ENCODE measurements around the gene NAB2. TPM values are rescaled to one million over a fixed set of nuclear protein-coding genes. Genes with fewer than 3 reads are reported as not detected.

Gene NAB2
- total and polyA plus RNA-seq, 9 of the 15 experiments (the other 6 are each of a cell fraction or from before 2014, with no cell fraction given) = 0.45 to 40.9 (median 20.4) TPM

GRCh38 chr12:57088354-57089270 is at the start of gene NAB2 (continued):
- TF ChIP-seq TEAD1 (CRISPR knock-in tag; IDR thresholded peaks at IDR 0.05) (peak; percentile 71 to 88), TFAP4 (CRISPR knock-in tag; IDR thresholded peaks at IDR 0.05; ENCODE audit: borderline replicate concordance) (peak; percentile 72), SMARCA5 (IDR thresholded peaks at IDR 0.05) (peak; percentile 43; the same call in 1 of the 2 replicates), SIX5 (IDR thresholded peaks at IDR 0.05; ENCODE audit: borderline replicate concordance in 1 of 2, insufficient read depth in 1 of 2, low read depth in 1 of 2, low read length in 2 of 2) (no peak), CHD1 (IDR thresholded peaks at IDR 0.05; ENCODE audit: low read length) (peak; percentile 57), SAFB (IDR thresholded peaks at IDR 0.05; ENCODE audit: borderline replicate concordance, low read depth, low read length) (peak; percentile 61; the same call in 1 of the 2 replicates), E2F3 (CRISPR knock-in tag; IDR thresholded peaks at IDR 0.05) (peak; percentile 67), MXI1 (IDR thresholded peaks at IDR 0.05; ENCODE audit: low read depth, low read length) (no peak), RB1 (IDR thresholded peaks at IDR 0.05; ENCODE audit: low read depth) (peak; percentile 77; the same call in 1 of the 2 replicates), ATF2 (CRISPR knock-in tag; IDR thresholded peaks at IDR 0.05) (no peak), POLR2A (conservative IDR thresholded peaks at IDR 0.05) (peak; percentile 78), SMAD4 (CRISPR knock-in tag; conservative IDR thresholded peaks at IDR 0.05) (peak; percentile 93), EP400 (IDR thresholded peaks at IDR 0.05) (peak; percentile 69; the same call in 1 of the 2 replicates), MTA2 (IDR thresholded peaks at IDR 0.05; ENCODE audit: low read depth) (0 out of 2 replicates have a peak, but pooled peaks have one; percentile 16), GATA2 (CRISPR knock-in tag; IDR thresholded peaks at IDR 0.05) (no peak), GABPB2 (CRISPR knock-in tag; conservative IDR thresholded peaks at IDR 0.05) (0 out of 2 replicates have a peak, but pooled peaks have one; percentile 49), NCOR1 (IDR thresholded peaks at IDR 0.05) (peak; percentile 43; the same call in 1 of the 2 replicates), TEAD4 (IDR thresholded peaks at IDR 0.05; ENCODE audit: low read length) (peak; percentile 78), TEAD4 (CRISPR knock-in tag; IDR thresholded peaks at IDR 0.05; ENCODE audit: borderline replicate concordance) (no peak), TAF1 (IDR thresholded peaks at IDR 0.05; ENCODE audit: control insufficient read depth, extremely low read depth, insufficient read depth, low read length, severe bottlenecking) (peak; percentile 82), ZNF311 (CRISPR knock-in tag; IDR thresholded peaks at IDR 0.05) (peak; percentile 59; the same call in 1 of the 2 replicates), MYNN (IDR thresholded peaks at IDR 0.05) (peak; percentile 56; the same call in 1 of the 2 replicates), MYNN (CRISPR knock-in tag; IDR thresholded peaks at IDR 0.05) (no peak), CREB3 (tag; conservative IDR thresholded peaks at IDR 0.05; ENCODE audit: low read depth) (0 out of 2 replicates have a peak, but pooled peaks have one; percentile 18)

Data from K562 (cell line).